SK-N-SH treated with all-trans-retinoic acid at 6 μM for 48 hours (cell line): ENCODE results near the gene AKAP13.
"Not testable (repeated sequence)": the region's sequence is repeated elsewhere in the genome, so short reads cannot be mapped to it uniquely, and the experiment has no call there.

Experiments
- ATAC-seq: fragments of 200-7000 bp; cut with Tn5 transposase; 3 replicates; pipeline ENCODE4 v1.9.1; 2020; ENCODE audit warnings: mild to moderate bottlenecking, moderate library complexity
- ARNTL ChIP-seq: fragments of 450-650 bp; formaldehyde crosslinking; IDR thresholded peaks from 2 replicates; pipeline ENCODE4 v1.5.0; 2020; ENCODE audit warnings: low read depth, mild to moderate bottlenecking, moderate library complexity, borderline replicate concordance
- ESRRG ChIP-seq: fragments of 250-450 bp; sonication (Bioruptor Pico); IDR thresholded peaks from 2 replicates; pipeline ENCODE4 v1.6.1; 2021; ENCODE audit warnings: mild to moderate bottlenecking
- GLIS3 ChIP-seq: fragments of 250-450 bp; sonication (Bioruptor Pico); IDR thresholded peaks from 2 replicates; pipeline ENCODE4 v1.5.0; 2020; ENCODE audit warnings: mild to moderate bottlenecking, moderate library complexity
- ISL1 ChIP-seq: fragments of 250-450 bp; sonication (Bioruptor Pico); IDR thresholded peaks from 2 replicates; pipeline ENCODE4 v2.1.2; 2022; ENCODE audit warnings: mild to moderate bottlenecking, moderate library complexity
- OSR1 ChIP-seq: fragments of 250-450 bp; sonication (Bioruptor Pico); IDR thresholded peaks from 2 replicates; pipeline ENCODE4 v1.8.0; 2022; ENCODE audit warnings: moderate library complexity, mild to moderate bottlenecking, inconsistent platforms
- POU6F1 ChIP-seq: fragments of 250-450 bp; sonication (Bioruptor Pico); IDR thresholded peaks from 2 replicates; pipeline ENCODE4 v1.8.0; 2021; ENCODE audit warnings: low read depth, mild to moderate bottlenecking, moderate library complexity, borderline replicate concordance
- PPARA ChIP-seq: fragments of 250-450 bp; sonication (Bioruptor Pico); IDR thresholded peaks from 2 replicates; pipeline ENCODE4 v1.5.0; 2020; ENCODE audit warnings: mild to moderate bottlenecking, borderline replicate concordance
- RARB ChIP-seq: fragments of 250-450 bp; sonication (Bioruptor Pico); IDR thresholded peaks from 2 replicates; pipeline ENCODE4 v1.8.0; 2021; ENCODE audit warnings: mild to moderate bottlenecking, moderate library complexity
- SNAI2 ChIP-seq: fragments of 250-450 bp; sonication (Bioruptor Pico); IDR thresholded peaks from 2 replicates; pipeline ENCODE4 v1.5.0; 2020; ENCODE audit warnings: mild to moderate bottlenecking, moderate library complexity
- TCF4 ChIP-seq: fragments of 250-450 bp; sonication (Bioruptor Pico); IDR thresholded peaks from 2 replicates; pipeline ENCODE4 v1.8.0; 2021; ENCODE audit warnings: mild to moderate bottlenecking, moderate library complexity, borderline replicate concordance
- TOX ChIP-seq: fragments of 250-450 bp; sonication (Bioruptor Pico); IDR thresholded peaks from 2 replicates; pipeline ENCODE4 v1.8.0; 2021; ENCODE audit warnings: mild to moderate bottlenecking, moderate library complexity, borderline replicate concordance
- TSHZ2 ChIP-seq: fragments of 250-450 bp; sonication (Bioruptor Pico); IDR thresholded peaks from 2 replicates; pipeline ENCODE4 v1.5.0; 2020; ENCODE audit warnings: mild to moderate bottlenecking, moderate library complexity
- ZC3H10 ChIP-seq: fragments of 250-450 bp; sonication (Bioruptor Pico); IDR thresholded peaks from 2 replicates; pipeline ENCODE4 v1.5.1; 2021; ENCODE audit warnings: mild to moderate bottlenecking, moderate library complexity
- ZFP3 ChIP-seq: fragments of 250-450 bp; sonication (Bioruptor Pico); IDR thresholded peaks from 2 replicates; pipeline ENCODE4 v1.5.0; 2020; ENCODE audit warnings: mild to moderate bottlenecking, moderate library complexity
- ZFP30 ChIP-seq: fragments of 450-650 bp; formaldehyde crosslinking; IDR thresholded peaks from 2 replicates; pipeline ENCODE4 v1.5.0; 2022; ENCODE audit warnings: mild to moderate bottlenecking, moderate library complexity
- ZNF70 ChIP-seq: fragments of 450-650 bp; formaldehyde crosslinking; IDR thresholded peaks from 2 replicates; pipeline ENCODE4 v1.5.0; 2020; ENCODE audit warnings: mild to moderate bottlenecking, moderate library complexity
- ZNF8 ChIP-seq: fragments of 450-650 bp; formaldehyde crosslinking; IDR thresholded peaks from 2 replicates; pipeline ENCODE4 v1.5.0; 2020; ENCODE audit warnings: mild to moderate bottlenecking, moderate library complexity
- TF ChIP-seq, protein P1 (sequence below): fragments of 250-450 bp; sonication (Bioruptor Pico); IDR thresholded peaks from 2 replicates; pipeline ENCODE4 v1.5.1; 2020; ENCODE audit warnings: low read depth, mild to moderate bottlenecking, moderate library complexity
- TF ChIP-seq, protein P2 (sequence below): fragments of 250-450 bp; sonication (Bioruptor Pico); IDR thresholded peaks from 2 replicates; pipeline ENCODE4 v1.8.0; 2020; ENCODE audit warnings: mild to moderate bottlenecking, moderate library complexity, borderline replicate concordance

The AKAP13 gene

GRCh38 chr15:85583442-85583841 lies 203.0 kb downstream of the AKAP13 start:
- TF ChIP-seq TOX (CRISPR knock-in tag) (no peak), POU6F1 (no peak), ZFP3 (no peak), TCF4 (CRISPR knock-in tag) (no peak), RARB (CRISPR knock-in tag) (no peak), ZNF8 (CRISPR knock-in tag) (no peak), GLIS3 (CRISPR knock-in tag) (no peak), ISL1 (CRISPR knock-in tag) (no peak), ARNTL (no peak), SNAI2 (CRISPR knock-in tag) (no peak), PPARA (no peak), ESRRG (CRISPR knock-in tag) (no peak)
- TF ChIP-seq, protein P1, sequence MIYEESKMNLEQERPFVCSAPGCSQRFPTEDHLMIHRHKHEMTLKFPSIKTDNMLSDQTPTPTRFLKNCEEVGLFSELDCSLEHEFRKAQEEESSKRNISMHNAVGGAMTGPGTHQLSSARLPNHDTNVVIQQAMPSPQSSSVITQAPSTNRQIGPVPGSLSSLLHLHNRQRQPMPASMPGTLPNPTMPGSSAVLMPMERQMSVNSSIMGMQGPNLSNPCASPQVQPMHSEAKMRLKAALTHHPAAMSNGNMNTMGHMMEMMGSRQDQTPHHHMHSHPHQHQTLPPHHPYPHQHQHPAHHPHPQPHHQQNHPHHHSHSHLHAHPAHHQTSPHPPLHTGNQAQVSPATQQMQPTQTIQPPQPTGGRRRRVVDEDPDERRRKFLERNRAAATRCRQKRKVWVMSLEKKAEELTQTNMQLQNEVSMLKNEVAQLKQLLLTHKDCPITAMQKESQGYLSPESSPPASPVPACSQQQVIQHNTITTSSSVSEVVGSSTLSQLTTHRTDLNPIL (CRISPR knock-in tag) = no peak
- TF ChIP-seq, protein P2, sequence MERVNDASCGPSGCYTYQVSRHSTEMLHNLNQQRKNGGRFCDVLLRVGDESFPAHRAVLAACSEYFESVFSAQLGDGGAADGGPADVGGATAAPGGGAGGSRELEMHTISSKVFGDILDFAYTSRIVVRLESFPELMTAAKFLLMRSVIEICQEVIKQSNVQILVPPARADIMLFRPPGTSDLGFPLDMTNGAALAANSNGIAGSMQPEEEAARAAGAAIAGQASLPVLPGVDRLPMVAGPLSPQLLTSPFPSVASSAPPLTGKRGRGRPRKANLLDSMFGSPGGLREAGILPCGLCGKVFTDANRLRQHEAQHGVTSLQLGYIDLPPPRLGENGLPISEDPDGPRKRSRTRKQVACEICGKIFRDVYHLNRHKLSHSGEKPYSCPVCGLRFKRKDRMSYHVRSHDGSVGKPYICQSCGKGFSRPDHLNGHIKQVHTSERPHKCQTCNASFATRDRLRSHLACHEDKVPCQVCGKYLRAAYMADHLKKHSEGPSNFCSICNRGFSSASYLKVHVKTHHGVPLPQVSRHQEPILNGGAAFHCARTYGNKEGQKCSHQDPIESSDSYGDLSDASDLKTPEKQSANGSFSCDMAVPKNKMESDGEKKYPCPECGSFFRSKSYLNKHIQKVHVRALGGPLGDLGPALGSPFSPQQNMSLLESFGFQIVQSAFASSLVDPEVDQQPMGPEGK = no peak
- no peak for ATAC-seq

DNA sequence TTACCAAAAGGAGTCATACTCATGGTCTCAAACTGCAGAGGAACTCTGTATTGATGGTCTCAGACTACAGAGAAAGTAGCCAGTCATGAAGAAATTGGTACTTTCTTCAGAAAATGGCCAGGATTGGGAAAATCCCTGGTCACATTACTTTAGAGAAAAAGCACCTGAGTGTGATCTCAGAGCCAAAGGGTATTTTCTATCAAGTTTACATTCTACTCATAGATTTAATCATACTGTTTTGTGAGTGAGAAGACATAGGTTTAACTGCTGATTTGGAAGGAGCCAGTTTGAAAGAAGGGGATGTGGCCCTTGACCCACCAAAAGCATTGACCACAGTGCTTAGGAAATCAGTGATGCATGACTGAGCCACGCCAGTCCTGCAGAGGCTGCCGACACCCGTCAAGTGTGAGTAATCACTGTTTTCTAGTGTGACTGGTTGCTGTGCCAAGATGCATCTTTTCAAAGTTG lies 203.6 kb downstream of the AKAP13 start:
- TF ChIP-seq OSR1 (CRISPR knock-in tag) (no peak), TSHZ2 (CRISPR knock-in tag) (no peak), TOX (CRISPR knock-in tag) (no peak), SNAI2 (CRISPR knock-in tag) (no peak)

GRCh38 chr15:85584872-85585271 lies 204.5 kb downstream of the AKAP13 start:
- no peak for ATAC-seq

More for the DNA sequence above, 203.6 kb downstream of the AKAP13 start:
- ATAC-seq = no peak

GRCh38 chr15:85586196-85586595 lies 205.8 kb downstream of the AKAP13 start:
- not testable (repeated sequence) for ATAC-seq

More at GRCh38 chr15:85584872-85585271, 204.5 kb downstream of the AKAP13 start:
- no peak for TF ChIP-seq ZNF70 (CRISPR knock-in tag)

DNA sequence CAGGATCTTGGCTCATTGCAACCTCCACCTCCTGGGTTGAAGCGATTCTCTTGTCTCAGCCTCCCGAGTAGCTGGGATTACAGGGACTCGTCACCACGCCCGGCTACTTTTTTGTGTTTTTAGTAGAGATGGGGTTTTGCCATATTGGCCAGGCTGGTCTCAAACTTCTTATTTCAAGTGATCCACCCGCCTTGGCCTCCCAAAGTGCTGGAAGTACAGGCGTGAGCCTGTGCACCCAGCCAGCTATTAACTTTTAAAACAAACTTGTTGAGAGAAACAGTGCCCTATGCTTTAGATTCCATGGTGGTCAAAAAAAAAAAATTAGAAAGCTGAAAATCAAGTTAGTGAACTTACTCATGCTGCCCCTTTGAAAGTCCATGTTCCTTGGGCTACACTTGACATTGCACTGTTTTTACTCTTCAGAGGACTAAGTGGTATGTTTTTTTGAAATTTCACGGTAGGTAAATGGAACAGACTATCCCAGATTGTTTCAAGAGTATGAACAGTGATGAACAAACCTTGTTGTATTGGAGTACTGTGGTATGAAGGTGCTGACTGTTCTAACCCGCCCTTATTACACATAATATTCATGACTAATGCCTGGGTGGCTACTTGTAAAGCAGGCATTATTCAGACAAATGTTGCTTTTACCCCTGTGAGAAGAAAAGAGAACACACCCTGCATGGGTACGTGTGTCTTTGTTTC lies 207.5 kb downstream of the AKAP13 start:
- TF ChIP-seq ZC3H10 = no peak
- no peak for TF ChIP-seq ZFP3
- no peak for TF ChIP-seq ZFP30 (CRISPR knock-in tag)
- ATAC-seq = no peak

- ATAC-seq = no peak
Measured at GRCh38 chr15:85588677-85589076, 208.3 kb downstream of the AKAP13 start.

More at GRCh38 chr15:85588677-85589076, 208.3 kb downstream of the AKAP13 start:
- TF ChIP-seq POU6F1 = no peak
- TF ChIP-seq, protein P1 (CRISPR knock-in tag) = no peak
